HepG2 (cell line): ENCODE measurements around the gene MAPK1. TPM values are rescaled to one million over a fixed set of nuclear protein-coding genes. Genes with fewer than 3 reads are reported as not detected.

Experiments
- ATAC-seq: fragments of 200-7000 bp; cut with Tn5 transposase; 3 replicates; pipeline ENCODE4 v1.9.1; 2020; ENCODE audit warnings: mild to moderate bottlenecking, moderate library complexity
- BruUV-seq: library from RNA; stranded (reverse); fragments of 400-500 nt; replicated peaks from 2 replicates; lab custom pipeline; 2021; lab: Mats Ljungman, UMichigan
- CTCF ChIA-PET: fragments of 300-600 bp; formaldehyde crosslinking; extraction: SDS; loops from one replicate; lab custom pipeline; 2021; ENCODE audit warnings: low total read pairs, inconsistent platforms, low intra/inter-chr PET ratio; lab: Yijun Ruan, JAX
- POLR2A ChIA-PET: fragments of 350-600 bp; sonication (Branson Sonifier 250); formaldehyde crosslinking; loops from one replicate; lab custom pipeline; 2020; ENCODE audit warnings: antibody characterized with exemption, inconsistent platforms; lab: Yijun Ruan, JAX
- DNase-seq: peaks from one replicate; pipeline ENCODE4 v3.0.0-alpha.2; 2015; ENCODE audit warnings: low spot score
- FAIRE-seq: peaks from 3 replicates; lab custom pipeline; 2011; peaks lifted over from hg19 to GRCh38; lab: Jason Lieb, UNC
- H2AFZ ChIP-seq: one replicate; pipeline ENCODE4 v1.6.1; 2011; ENCODE audit warnings: low read length, inconsistent platforms
- H3K27ac ChIP-seq: fragments of 300-600 bp; 3 replicates; pipeline ENCODE4 v1.8.0; 2011; ENCODE audit warnings: mixed run types, mild to moderate bottlenecking, mixed read lengths, low read length, inconsistent platforms; ENCODE audit not compliant: insufficient read depth; ENCODE audit errors: extremely low read length
- H3K27me3 ChIP-seq, 2 experiments: fragments of 200-600 bp in 1 of 2; 2 replicates in 1 of 2; 3 replicates in 1 of 2; pipeline versions ENCODE4 v1.6.0 to v1.8.0; 2011; ENCODE audit warnings: low read length in 2 of 2, mild to moderate bottlenecking in 2 of 2, moderate library complexity in 2 of 2, inconsistent platforms in 1 of 2; ENCODE audit not compliant: insufficient read depth in 2 of 2, control insufficient read depth in 1 of 2
- H3K36me3 ChIP-seq, 2 experiments: fragments of 200-600 bp in 1 of 2; replicated peaks in 1 of 2; 2 replicates in 1 of 2; 3 replicates in 1 of 2; pipeline versions ENCODE4 v1.5.1 to v1.8.0; 2011; ENCODE audit warnings: low read length in 2 of 2, inconsistent platforms in 1 of 2; ENCODE audit not compliant: insufficient read depth in 2 of 2, control insufficient read depth in 1 of 2
- H3K4me1 ChIP-seq: 2 replicates; pipeline ENCODE4 v1.5.1; 2012; ENCODE audit warnings: low read length, inconsistent platforms; ENCODE audit not compliant: insufficient read depth
- H3K4me2 ChIP-seq: 2 replicates; pipeline ENCODE4 v1.6.0; 2011; ENCODE audit warnings: low read depth, low read length, inconsistent platforms
- H3K4me3 ChIP-seq, 3 experiments: fragments of 200-600 bp in 1 of 3; sonication (generic), shearing (Covaris generic) in 1 of 3; replicated peaks in 1 of 3; 2 replicates each; pipeline ENCODE4 v1.5.1; 2011 to 2016; ENCODE audit warnings: low read length in 3 of 3, inconsistent platforms in 2 of 3, low read depth in 2 of 3, mild to moderate bottlenecking in 2 of 3, control low read depth in 1 of 3, mixed read lengths in 1 of 3; ENCODE audit not compliant: insufficient read depth in 1 of 3
- H3K79me2 ChIP-seq: one replicate; pipeline ENCODE4 v1.6.1; 2011; ENCODE audit warnings: low read length, inconsistent platforms; ENCODE audit not compliant: insufficient read depth
- H3K9ac ChIP-seq: 2 replicates; pipeline ENCODE4 v1.6.0; 2011; ENCODE audit warnings: mild to moderate bottlenecking, low read depth, low read length, inconsistent platforms; ENCODE audit not compliant: insufficient read depth
- H3K9me3 ChIP-seq: 2 replicates; pipeline ENCODE4 v1.5.1; 2012; ENCODE audit warnings: mild to moderate bottlenecking, low read length
- H4K20me1 ChIP-seq: 2 replicates; pipeline ENCODE4 v1.6.0; 2011; ENCODE audit warnings: inconsistent platforms, mild to moderate bottlenecking, low read length, moderate library complexity; ENCODE audit not compliant: insufficient read depth
- HNF4A ChIP-seq: sonication (generic); formaldehyde crosslinking; IDR thresholded peaks from 2 replicates; pipeline ENCODE4 v1.4.0; 2020; ENCODE audit warnings: missing genetic modification reagents
- MAFK ChIP-seq, 2 experiments: IDR thresholded peaks in 1 of 2; conservative IDR thresholded peaks in 1 of 2; 2 replicates each; pipeline ENCODE4 v1.6.1; 2011; ENCODE audit warnings: improper control_type of control experiment in 2 of 2, low read length in 2 of 2
- NR2F1 ChIP-seq, 2 experiments: fragments of 450-650 bp in 1 of 2; formaldehyde crosslinking in 1 of 2; IDR thresholded peaks; 2 replicates each; pipeline versions ENCODE4 v1.5.0 to v1.6.1; 2016 to 2020; ENCODE audit warnings: mild to moderate bottlenecking in 1 of 2, missing compliant biosample characterization in 1 of 2, missing genetic modification reagents in 1 of 2, moderate library complexity in 1 of 2
- SATB2 ChIP-seq: sonication (generic); formaldehyde crosslinking; IDR thresholded peaks from 2 replicates; pipeline ENCODE4 v1.5.0; 2020; ENCODE audit warnings: missing genetic modification reagents
- SRY ChIP-seq: sonication (generic); formaldehyde crosslinking; IDR thresholded peaks from 2 replicates; pipeline ENCODE4 v1.8.0; 2022; ENCODE audit warnings: mild to moderate bottlenecking, missing genetic modification reagents
- TBX2 ChIP-seq: sonication (generic); formaldehyde crosslinking; IDR thresholded peaks from 2 replicates; pipeline ENCODE4 v1.5.0; 2020; ENCODE audit warnings: missing genetic modification reagents, mild to moderate bottlenecking, borderline replicate concordance
- ZFAT ChIP-seq: sonication (generic); formaldehyde crosslinking; conservative IDR thresholded peaks from 2 replicates; pipeline ENCODE4 v1.8.1; 2023; ENCODE audit warnings: missing genetic modification reagents, inconsistent platforms
- ZNF550 ChIP-seq: sonication (generic); formaldehyde crosslinking; IDR thresholded peaks from 2 replicates; pipeline ENCODE4 v1.4.0; 2020; ENCODE audit warnings: mild to moderate bottlenecking, missing genetic modification reagents, borderline replicate concordance
- ZNF556 ChIP-seq: sonication (generic); formaldehyde crosslinking; IDR thresholded peaks from 2 replicates; pipeline ENCODE4 v1.4.0; 2020; ENCODE audit warnings: mild to moderate bottlenecking, missing genetic modification reagents, borderline replicate concordance
- WGBS: methylation state at CpG from one replicate; pipeline ENCODE4 v1.1.6; 2017; ENCODE audit warnings: low lambda C conversion rate; 5-methylcytosine and 5-hydroxymethylcytosine counted together
- in situ Hi-C: cut with HindIII; loops from 2 replicates; pipeline ENCODE4 v1.10.0; 2017; ENCODE audit warnings: low pct_unique_long_range_greater_than_20kb; ENCODE audit not compliant: extremely low pct_ligation_motif_present
- intact Hi-C: fragments of 100-400 bp; cut with micrococcal nuclease; formaldehyde crosslinking; loops from one replicate; pipeline ENCODE4 v1.10.0; 2022; ENCODE audit not compliant: unreplicated experiment
- polyA plus RNA-seq, 8 experiments: library from polyadenylated mRNA; depleted of rRNA in 3 of 8; stranded (reverse) in 7 of 8; unstranded in 1 of 8; fragments of >200 nt; fragmentation: Illumina TruSeq in 4 of 8; extraction: Trizol in 4 of 8; gene quantifications; 2 replicates each; pipeline versions ENCODE4 v1.2.1 to v1.2.3, GENCODE V29; 2011 to 2016; ENCODE audit warnings: low read depth in 4 of 8, missing spikeins in 1 of 8, mixed read lengths in 1 of 8; ENCODE audit not compliant: insufficient read depth in 1 of 8
- total RNA-seq, 5 experiments: library from RNA; depleted of rRNA; stranded (reverse); fragments of >200 nt; fragmentation: Illumina TruSeq; extraction: Trizol; gene quantifications; 2 replicates each; pipeline ENCODE4 v1.2.3, GENCODE V29; 2016; ENCODE audit warnings: low read depth in 1 of 5
- TF ChIP-seq, protein P1 (sequence below): sonication (generic); formaldehyde crosslinking; IDR thresholded peaks from 2 replicates; pipeline ENCODE4 v1.5.0; 2020; ENCODE audit warnings: missing genetic modification reagents

MAPK1 gene
- total and polyA plus RNA-seq, 2 of the 13 experiments (the other 11 are each of a cell fraction or from before 2014, with no cell fraction given), result 107 to 114 TPM

DNA sequence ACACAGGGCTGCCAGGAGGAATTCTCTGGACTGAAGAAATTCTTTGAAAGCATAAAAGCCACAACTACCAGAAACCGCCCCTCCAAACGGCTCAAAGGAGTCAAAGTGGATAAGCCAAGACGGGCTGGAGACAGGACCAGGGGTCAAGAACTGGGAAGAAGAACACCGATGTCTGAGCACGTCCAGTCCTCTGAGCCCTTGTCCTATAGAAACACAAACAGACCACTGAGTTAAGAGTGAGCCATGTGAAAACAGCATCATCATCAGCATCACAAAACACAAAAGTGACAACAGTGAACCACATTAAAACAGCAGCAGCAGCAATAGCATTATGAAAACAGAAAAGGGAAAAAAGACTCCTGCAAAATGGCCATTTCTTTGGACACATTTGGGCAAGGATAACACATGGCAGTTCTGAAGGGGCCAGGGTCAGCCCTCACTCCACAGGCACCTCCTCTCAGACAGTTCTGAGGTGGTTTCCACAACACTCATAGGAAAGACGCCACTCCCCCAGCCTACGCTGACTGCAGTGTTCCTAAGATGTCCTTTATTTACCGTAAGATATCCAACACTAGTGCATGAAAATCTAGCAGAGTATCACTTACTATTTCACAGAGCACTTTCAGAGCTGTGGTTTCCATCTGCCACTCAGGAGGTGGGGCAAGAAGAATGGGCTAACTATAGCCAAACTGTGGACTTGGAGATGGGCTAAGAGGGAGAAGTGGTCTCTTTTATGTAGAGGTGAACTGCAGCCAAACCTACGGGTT is 103.2 kb downstream of the MAPK1 start (continued):
- TF ChIP-seq SATB2 (CRISPR knock-in tag), result no peak
- no peak for TF ChIP-seq NR2F1 (CRISPR knock-in tag; IDR thresholded peaks at IDR 0.05)
- TF ChIP-seq TBX2 (CRISPR knock-in tag), result no peak
- TF ChIP-seq ZNF550, result no peak
- no peak for TF ChIP-seq HNF4A (CRISPR knock-in tag)
- no peak for TF ChIP-seq ZFAT (CRISPR knock-in tag)

DNA sequence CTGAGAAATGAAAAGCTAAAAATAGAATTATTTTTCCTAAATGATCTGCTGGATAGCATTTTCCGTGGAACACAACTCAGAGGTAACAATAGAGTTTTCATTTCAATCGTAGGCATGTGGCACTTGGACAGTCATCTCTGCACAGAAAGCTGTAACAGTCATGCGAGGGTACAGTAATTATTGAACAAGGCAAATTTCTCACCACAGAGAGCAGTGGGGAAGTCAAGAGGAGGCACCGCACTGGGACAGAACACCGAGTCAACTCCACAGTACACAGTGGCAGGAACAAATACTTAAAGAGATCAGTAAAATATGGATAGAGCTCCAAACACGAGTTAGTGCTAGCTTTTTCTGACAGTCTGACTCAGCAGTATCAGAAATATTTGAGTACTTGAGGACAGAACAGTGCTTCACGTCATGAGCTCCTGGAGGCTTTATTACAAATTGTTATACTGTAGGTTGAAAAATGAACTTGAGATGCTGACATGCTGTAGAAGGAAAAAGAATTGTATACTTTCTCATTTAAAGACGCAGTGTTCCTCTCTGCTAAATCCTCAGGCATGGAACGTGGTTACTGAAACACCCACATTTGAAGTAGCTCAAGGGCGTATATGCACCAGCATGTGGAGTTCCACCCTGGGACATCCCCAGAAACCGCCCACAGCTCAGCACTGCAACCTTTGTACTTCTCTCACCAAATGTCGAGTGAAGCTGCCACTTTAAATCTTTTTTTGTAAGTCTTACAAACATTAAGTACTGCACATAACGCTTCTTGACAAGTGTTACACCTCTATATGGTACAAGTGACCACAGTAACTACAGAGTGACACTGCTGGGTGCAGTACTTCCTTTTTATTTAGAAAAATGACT is 104.5 kb downstream of the MAPK1 start:
- no peak overlapping the region for H3K9ac ChIP-seq
- H3K79me2 ChIP-seq, result no peaks in the 10 kb centered on the region
- BruUV-seq, result no TSS peak
- H2AFZ ChIP-seq, result no peak overlapping the region
- FAIRE-seq (no peak), DNase-seq (no peak), ATAC-seq (no peak)
- intact Hi-C loops (no loop called here), in situ Hi-C loops (no loop called here)
- no peaks in the 10 kb centered on the region for H4K20me1 ChIP-seq
- H3K27ac ChIP-seq, result no peak overlapping the region
- no peak overlapping the region for H3K4me3 ChIP-seq
- peaks cover 34 to 83% of the 10 kb centered on the region in 2 experiments for H3K36me3 ChIP-seq
- ChIA-PET POLR2A (no interaction called here), CTCF (no interaction called here)
- no peak overlapping the region for H3K4me2 ChIP-seq
- H3K27me3 ChIP-seq, result no peaks in the 10 kb centered on the region
- TF ChIP-seq ZNF556 (no peak), MAFK (conservative IDR thresholded peaks at IDR 0.05 in 1 of 2, IDR thresholded peaks at IDR 0.05 in 1 of 2; ENCODE audit: low read length in 2 of 2) (peak in 1 of 2 experiments; percentile 45; a peak in 2 of 4 replicates), SRY (CRISPR knock-in tag) (no peak)
- TF ChIP-seq, protein P1, sequence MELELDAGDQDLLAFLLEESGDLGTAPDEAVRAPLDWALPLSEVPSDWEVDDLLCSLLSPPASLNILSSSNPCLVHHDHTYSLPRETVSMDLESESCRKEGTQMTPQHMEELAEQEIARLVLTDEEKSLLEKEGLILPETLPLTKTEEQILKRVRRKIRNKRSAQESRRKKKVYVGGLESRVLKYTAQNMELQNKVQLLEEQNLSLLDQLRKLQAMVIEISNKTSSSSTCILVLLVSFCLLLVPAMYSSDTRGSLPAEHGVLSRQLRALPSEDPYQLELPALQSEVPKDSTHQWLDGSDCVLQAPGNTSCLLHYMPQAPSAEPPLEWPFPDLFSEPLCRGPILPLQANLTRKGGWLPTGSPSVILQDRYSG, result no peak
- no peaks in the 10 kb centered on the region for H3K9me3 ChIP-seq
- no peaks in the 10 kb centered on the region for H3K4me1 ChIP-seq
- WGBS, result 95% methylated on average over 13 of the region's 13 CpGs
